Calu3 (cell line): ENCODE results near the gene TMEM108. TPM values are rescaled to one million over a fixed set of nuclear protein-coding genes. Genes with fewer than 3 reads are reported as not detected.

Experiments used
- BruUV-seq: library from RNA; stranded (reverse); fragments of 400-500 nt; replicated peaks from 2 replicates; lab custom pipeline; 2021; lab: Mats Ljungman, UMichigan
- CTCF ChIA-PET: fragments of 300-600 bp; sonication (Branson Sonifier 250); formaldehyde crosslinking; loops from one replicate; lab custom pipeline; 2022; ENCODE audit warnings: antibody characterized with exemption; lab: Charles Lee
- DNase-seq: peaks from one replicate; pipeline ENCODE4 v3.0.0; 2022
- H3K27ac Mint-ChIP-seq: one replicate; pipeline ENCODE4 v1.8.0; 2022; ENCODE audit warnings: mixed read lengths; ENCODE audit not compliant: unreplicated experiment
- H3K27me3 Mint-ChIP-seq: one replicate; pipeline ENCODE4 v1.8.0; 2022; ENCODE audit warnings: mixed read lengths; ENCODE audit not compliant: unreplicated experiment
- H3K36me3 Mint-ChIP-seq: one replicate; pipeline ENCODE4 v1.8.0; 2022; ENCODE audit warnings: mild to moderate bottlenecking, moderate library complexity, mixed read lengths; ENCODE audit not compliant: insufficient read depth, unreplicated experiment
- H3K4me1 Mint-ChIP-seq: one replicate; pipeline ENCODE4 v1.8.0; 2022; ENCODE audit warnings: mild to moderate bottlenecking, low read depth, mixed read lengths; ENCODE audit not compliant: unreplicated experiment
- H3K4me3 Mint-ChIP-seq: one replicate; pipeline ENCODE4 v1.8.0; 2022; ENCODE audit warnings: mild to moderate bottlenecking, low read depth, moderate library complexity, mixed read lengths; ENCODE audit not compliant: unreplicated experiment
- H3K9me3 Mint-ChIP-seq: one replicate; pipeline ENCODE4 v1.8.0; 2022; ENCODE audit warnings: low read depth, mixed read lengths; ENCODE audit not compliant: unreplicated experiment
- CTCF ChIP-seq: fragments of 200-600 bp; IDR thresholded peaks from one replicate; pipeline ENCODE4 v1.8.0; 2022; ENCODE audit warnings: antibody characterized with exemption; ENCODE audit not compliant: unreplicated experiment
- intact Hi-C: fragments of 100-400 bp; cut with micrococcal nuclease; formaldehyde crosslinking; loops from one replicate; pipeline ENCODE4 v1.10.0; 2022; ENCODE audit not compliant: unreplicated experiment
- total RNA-seq: library from RNA; stranded (reverse); gene quantifications from 2 replicates; pipeline ENCODE4 v1.2.3, GENCODE V29; 2022

Gene TMEM108
- total RNA-seq, 1 experiment from 2014 or later, result not detected

GRCh38 chr3:133366921-133367320 lies 328.7 kb downstream of the TMEM108 start:
- H3K36me3 Mint-ChIP-seq, result no peaks in the 10 kb centered on the region

GRCh38 chr3:133367403-133367802 lies 329.2 kb downstream of the TMEM108 start:
- Mint-ChIP-seq H3K27ac (no peak overlapping the region), H3K4me1 (no peaks in the 10 kb centered on the region), H3K36me3 (no peaks in the 10 kb centered on the region), H3K4me3 (no peak overlapping the region), H3K27me3 (peaks cover 98% of the 10 kb centered on the region), H3K9me3 (no peaks in the 10 kb centered on the region)
- intact Hi-C loops, result no loop called here
- TF ChIP-seq CTCF, result no peak
- CTCF ChIA-PET, result interaction anchor here (1.3 kb wide), 1 partner anchor 16 kb away, joined by 3 read pairs; no protein-coding TSS in a partner anchor
- DNase-seq, result no peak
- BruUV-seq, result no TSS peak

More at GRCh38 chr3:133366921-133367320, 328.7 kb downstream of the TMEM108 start:
- no peak for TF ChIP-seq CTCF
- BruUV-seq, result no TSS peak
- intact Hi-C loops, result no loop called here
- DNase-seq, result no peak
- Mint-ChIP-seq H3K4me3 (no peak overlapping the region), H3K9me3 (no peaks in the 10 kb centered on the region), H3K27ac (no peak overlapping the region), H3K27me3 (peaks cover 98% of the 10 kb centered on the region), H3K4me1 (no peaks in the 10 kb centered on the region)
- CTCF ChIA-PET, result interaction anchor here (1.3 kb wide), 1 partner anchor 16 kb away, joined by 3 read pairs; no protein-coding TSS in a partner anchor

- Mint-ChIP-seq H3K27ac (no peak overlapping the region), H3K27me3 (peaks cover 98% of the 10 kb centered on the region), H3K9me3 (no peaks in the 10 kb centered on the region), H3K36me3 (no peaks in the 10 kb centered on the region), H3K4me3 (no peak overlapping the region), H3K4me1 (no peaks in the 10 kb centered on the region)
- intact Hi-C loops, result no loop called here
- no peak for DNase-seq
- CTCF ChIA-PET, result interaction anchor here (0.6 kb wide), 1 partner anchor 1041 kb away, joined by 3 read pairs; no protein-coding TSS in a partner anchor
- no peak for TF ChIP-seq CTCF
- BruUV-seq, result no TSS peak
Observed at GRCh38 chr3:133367956-133368355, 329.8 kb downstream of the TMEM108 start.

- Mint-ChIP-seq H3K27me3 (peaks cover 98% of the 10 kb centered on the region), H3K27ac (no peak overlapping the region), H3K4me3 (no peak overlapping the region), H3K9me3 (no peaks in the 10 kb centered on the region), H3K4me1 (no peaks in the 10 kb centered on the region), H3K36me3 (no peaks in the 10 kb centered on the region)
- no TSS peak for BruUV-seq
- no peak for DNase-seq
- CTCF ChIA-PET, result interaction anchor here (0.6 kb wide), 1 partner anchor 1041 kb away, joined by 3 read pairs; no protein-coding TSS in a partner anchor
- intact Hi-C loops, result no loop called here
- no peak for TF ChIP-seq CTCF
Observed at GRCh38 chr3:133368371-133369067, 330.3 kb downstream of the TMEM108 start.
